NAMALWA (cell line): ENCODE data around the gene RIPK4.
"Not testable (repeated sequence)": the region's sequence is repeated elsewhere in the genome, so short reads cannot be mapped to it uniquely, and the experiment has no call there.

Experiments
- DNase-seq: peaks from one replicate; pipeline ENCODE4 v3.0.0-alpha.2; 2015; ENCODE audit warnings: low spot score

RIPK4 gene

GRCh38 chr21:41714299-41714865, 52.5 kb downstream of the RIPK4 start:
- not testable (repeated sequence) for DNase-seq

- no peak for DNase-seq
Observed at GRCh38 chr21:41713495-41714281, 53.2 kb downstream of the RIPK4 start.

GRCh38 chr21:41712730-41713129, 54.1 kb downstream of the RIPK4 start:
- no peak for DNase-seq

- no peak for DNase-seq
Observed at GRCh38 chr21:41712201-41712600, 54.7 kb downstream of the RIPK4 start.

- DNase-seq: no peak
Observed at GRCh38 chr21:41711416-41712007, 55.3 kb downstream of the RIPK4 start.

- no peak for DNase-seq
Observed at GRCh38 chr21:41710823-41711160, 56.1 kb downstream of the RIPK4 start.

GRCh38 chr21:41709965-41710822, 56.7 kb downstream of the RIPK4 start:
- no peak for DNase-seq

- DNase-seq: no peak
Observed at GRCh38 chr21:41709166-41709565, 57.7 kb downstream of the RIPK4 start.

GRCh38 chr21:41707960-41708330, 58.9 kb downstream of the RIPK4 start:
- DNase-seq: no peak

GRCh38 chr21:41707231-41707959, 59.5 kb downstream of the RIPK4 start:
- no peak for DNase-seq

- no peak for DNase-seq
Observed at GRCh38 chr21:41706678-41707077, 60.2 kb downstream of the RIPK4 start.

- DNase-seq: no peak
Observed at GRCh38 chr21:41706263-41706639, 60.6 kb downstream of the RIPK4 start.

- DNase-seq: no peak
Observed at GRCh38 chr21:41705546-41706262, 61.1 kb downstream of the RIPK4 start.

GRCh38 chr21:41703857-41704501, 62.9 kb downstream of the RIPK4 start:
- DNase-seq: no peak

GRCh38 chr21:41701749-41702148, 65.1 kb downstream of the RIPK4 start:
- DNase-seq: no peak

GRCh38 chr21:41699311-41699710, 67.5 kb downstream of the RIPK4 start:
- DNase-seq: no peak

GRCh38 chr21:41698071-41698470, 68.8 kb downstream of the RIPK4 start:
- DNase-seq: no peak

GRCh38 chr21:41695513-41695912, 71.3 kb downstream of the RIPK4 start:
- DNase-seq: no peak

GRCh38 chr21:41694042-41694441, 72.8 kb downstream of the RIPK4 start:
- DNase-seq: not testable (repeated sequence)

GRCh38 chr21:41692185-41692565, 74.7 kb downstream of the RIPK4 start:
- DNase-seq: no peak
